RPMI7951 (cell line): ENCODE measurements around the gene HIC1. TPM values are rescaled to one million over a fixed set of nuclear protein-coding genes. Genes with fewer than 3 reads are reported as not detected.

Experiments used
- DNase-seq: peaks from one replicate; pipeline ENCODE4 v3.0.0-alpha.2; 2012; ENCODE audit warnings: low read depth
- total RNA-seq: library from RNA; depleted of rRNA; stranded (reverse); fragments of >200 nt; shearing (Covaris generic); gene quantifications from 2 replicates; pipeline ENCODE4 v1.2.3, GENCODE V29; 2014; rRNA removed

HIC1 gene
- total RNA-seq, 1 experiment from 2014 or later = 4.6 TPM

DNA sequence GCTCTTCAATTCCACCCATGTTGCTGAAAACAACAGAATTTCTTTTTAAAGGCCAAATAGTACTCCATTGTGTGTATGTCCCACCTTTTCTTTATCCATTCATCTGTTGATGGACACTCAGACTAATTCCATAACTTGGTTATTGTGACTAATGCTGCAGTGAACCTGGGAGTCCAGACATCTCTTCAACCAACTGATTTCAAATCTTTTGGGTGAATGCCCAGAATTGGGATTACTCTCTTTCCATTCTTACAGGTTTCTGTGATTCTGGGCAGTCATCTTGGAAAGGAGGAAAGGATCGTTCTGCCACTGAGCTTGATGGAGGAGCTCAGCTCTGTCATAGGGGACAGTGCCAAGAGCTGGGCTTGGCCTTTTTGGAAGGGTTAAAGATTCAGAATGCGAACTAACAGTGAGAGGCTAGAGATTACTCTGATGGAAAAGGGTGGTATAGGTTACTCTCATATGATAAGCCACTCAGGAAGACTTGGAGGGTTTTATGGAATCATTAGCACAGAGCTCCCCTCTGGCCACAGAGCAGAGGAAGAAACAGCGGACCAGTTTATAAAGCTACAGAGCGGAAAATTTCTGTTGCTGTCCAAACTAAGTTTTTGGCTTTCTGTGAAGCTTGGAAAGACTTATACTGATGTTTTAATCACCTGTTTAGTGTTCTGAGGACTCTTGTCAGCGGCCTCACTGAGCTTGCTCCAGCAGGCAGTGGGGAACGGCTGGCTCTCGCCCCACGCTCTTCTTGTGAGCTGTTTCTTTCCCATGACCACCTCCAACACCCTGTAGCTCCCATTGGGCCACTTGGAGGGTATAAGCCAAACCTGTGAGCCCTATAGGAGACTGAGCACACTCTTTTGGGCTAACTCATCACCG, 48.3 kb downstream of the HIC1 start:
- peak; percentile 74 for DNase-seq

DNA sequence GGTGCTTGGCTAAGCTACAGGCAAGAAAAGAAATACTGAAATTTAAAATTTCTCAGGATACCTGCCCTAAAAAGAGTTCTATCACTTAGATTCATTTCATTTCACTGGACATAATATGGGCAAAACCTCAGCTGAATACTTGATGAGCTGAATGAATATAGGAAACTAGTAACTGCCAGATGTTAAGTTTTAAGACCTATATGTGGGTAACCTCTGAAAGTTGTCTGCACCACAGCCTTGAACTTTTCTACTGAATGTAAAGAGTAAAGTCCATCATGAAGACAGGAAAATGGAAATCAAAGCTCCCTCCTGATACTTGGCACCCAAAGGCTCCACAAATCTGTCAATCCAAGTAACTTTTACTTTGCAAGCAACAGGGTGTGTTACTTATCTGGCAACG, 50.8 kb downstream of the HIC1 start:
- DNase-seq = no peak

DNA sequence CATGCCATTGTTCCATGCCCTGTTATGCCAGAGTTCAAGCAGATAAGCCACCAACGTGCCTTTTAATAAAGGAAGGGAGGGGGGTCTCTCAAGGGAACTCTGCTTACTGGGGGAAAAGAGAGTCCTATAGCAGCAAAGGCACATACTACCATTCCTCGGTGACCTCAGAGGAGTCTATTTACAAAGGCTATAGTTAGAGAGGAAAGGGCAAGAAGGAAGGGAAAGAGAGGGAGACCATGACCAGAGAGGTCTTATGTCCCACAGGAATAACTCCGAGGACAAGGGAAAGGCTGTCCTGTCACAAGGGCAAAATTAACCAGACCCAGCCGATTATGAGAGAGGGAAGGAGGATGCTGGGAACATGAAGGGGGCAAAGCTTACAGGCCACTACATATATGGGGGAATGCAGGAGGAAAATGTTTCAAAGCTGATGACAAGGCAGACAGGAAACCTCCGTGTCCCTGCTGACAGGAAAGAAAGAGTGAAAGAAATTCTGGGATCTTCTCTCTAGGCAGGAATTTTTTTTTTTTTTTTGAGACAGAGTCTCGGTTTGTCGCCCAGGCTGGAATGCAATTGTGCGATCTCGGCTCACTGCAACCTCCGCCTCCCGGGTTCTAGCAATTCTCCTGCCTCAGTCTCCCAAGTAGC, 51.5 kb downstream of the HIC1 start:
- DNase-seq = no peak

DNA sequence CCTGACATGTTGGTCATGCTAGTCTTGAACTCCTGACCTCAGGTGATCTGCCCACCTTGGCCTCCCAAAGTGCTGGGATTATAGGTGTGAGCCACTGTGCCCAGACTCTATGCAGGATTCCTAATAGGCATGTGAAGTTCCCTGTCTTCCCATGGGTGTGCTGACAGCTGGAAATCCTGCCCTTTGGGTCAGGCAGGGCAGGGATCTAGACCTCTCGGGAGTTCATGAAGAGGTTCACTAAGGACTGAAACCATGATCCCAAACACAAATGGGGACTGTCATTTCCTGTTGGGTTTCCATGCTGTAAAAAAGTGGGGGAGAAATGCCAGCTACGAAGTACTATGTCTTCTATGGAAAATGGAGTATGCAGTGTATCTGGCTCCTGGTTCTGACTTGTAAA, 52.1 kb downstream of the HIC1 start:
- DNase-seq = no peak

DNA sequence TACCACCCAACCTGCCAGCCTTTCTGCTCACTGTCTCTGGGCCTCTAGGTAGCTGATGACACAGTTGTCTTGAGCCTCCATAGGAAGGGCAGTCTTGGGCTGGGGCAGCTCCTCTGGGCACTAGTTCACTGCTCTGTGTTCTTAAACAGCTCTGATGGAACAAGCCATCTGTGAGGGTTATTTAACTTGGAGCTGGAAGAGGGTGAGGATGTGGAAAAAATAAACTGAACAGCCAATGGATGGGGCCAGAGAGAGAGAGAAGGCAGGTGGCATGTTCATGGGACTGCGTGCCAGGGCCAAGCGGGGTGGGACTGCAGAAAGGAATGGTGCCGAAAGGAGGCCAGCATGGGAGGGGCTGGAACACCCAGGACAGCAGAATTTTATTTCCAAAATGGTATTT, 52.6 kb downstream of the HIC1 start:
- no peak for DNase-seq

DNA sequence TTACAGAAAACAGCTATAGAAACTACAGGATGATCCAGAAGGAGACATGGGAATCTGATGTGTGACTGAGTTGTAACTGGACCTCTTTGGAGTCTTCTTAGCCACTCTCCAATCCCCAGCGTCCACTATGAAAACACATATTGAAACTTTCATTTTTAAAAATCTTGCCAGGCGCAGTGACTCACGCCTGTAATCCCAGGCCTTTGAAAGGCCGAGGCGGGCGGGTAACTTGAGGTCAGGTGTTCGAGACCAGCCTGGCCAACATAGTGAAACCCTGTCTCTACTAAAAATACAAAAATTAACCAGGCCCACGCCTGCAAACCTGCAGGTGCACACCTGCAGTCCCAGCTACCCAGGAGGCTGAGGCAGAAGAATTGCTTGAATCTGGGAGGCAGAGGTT, 53.3 kb downstream of the HIC1 start:
- no peak for DNase-seq

DNA sequence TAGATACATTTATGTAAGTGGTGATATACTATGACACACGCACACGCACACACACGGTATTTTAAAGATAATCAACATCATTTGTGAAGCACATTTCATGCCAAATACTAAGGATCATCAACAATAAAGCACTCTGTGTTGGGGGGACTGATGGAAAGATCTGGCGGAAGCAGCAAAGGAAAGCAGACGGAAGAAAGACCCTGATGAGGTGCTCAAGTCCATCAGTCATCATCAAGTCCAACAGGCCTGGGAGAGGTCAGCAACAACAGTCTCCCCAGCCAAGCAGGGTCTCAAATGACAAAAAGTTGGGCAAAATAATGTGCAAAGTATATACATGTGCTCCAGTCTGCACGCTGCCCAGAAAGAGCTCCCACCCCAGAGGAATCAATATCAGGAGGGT, 55.5 kb downstream of the HIC1 start:
- no peak for DNase-seq

DNA sequence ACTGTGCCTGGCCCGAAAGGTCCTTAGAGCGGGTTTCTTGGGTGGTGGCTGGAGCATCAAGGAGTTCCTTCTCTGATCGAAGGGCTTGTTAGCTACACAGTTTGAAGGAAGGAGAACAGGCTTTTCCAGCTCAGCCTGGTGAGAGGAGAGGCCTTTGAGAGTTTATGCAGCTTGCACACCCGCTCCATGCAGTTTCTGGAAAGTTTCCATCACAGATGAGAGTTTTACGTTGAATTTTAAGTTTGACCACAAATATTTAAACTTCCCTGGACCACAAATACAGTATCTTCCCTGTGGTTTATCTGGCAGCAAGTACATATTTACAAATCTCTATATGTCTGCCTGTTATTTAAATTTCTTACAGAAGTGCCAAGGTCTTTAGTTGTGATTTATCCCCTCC, 56.8 kb downstream of the HIC1 start:
- peak; percentile 78 for DNase-seq

Other genes with a start within 250 kb of the HIC1 start
- 5.6 and 6.2 TPM in 2 replicates for gene SMYD4, start 225.2 kb upstream of the HIC1 start, total RNA-seq
- gene RPA1, start 225.1 kb upstream of the HIC1 start, total RNA-seq = 21.6 and 23.6 TPM in 2 replicates
- gene RTN4RL1, start 29.8 kb upstream of the HIC1 start, total RNA-seq = 7.6 and 8.8 TPM in 2 replicates
- 12.1 and 16.3 TPM in 2 replicates for gene DPH1, start 24.9 kb upstream of the HIC1 start, total RNA-seq
- gene OVCA2, start 13.1 kb upstream of the HIC1 start, total RNA-seq = 67.5 and 69.9 TPM in 2 replicates
- 23.4 and 26.1 TPM in 2 replicates for gene SMG6, start 248.7 kb downstream of the HIC1 start, total RNA-seq
- gene SRR, start 248.8 kb downstream of the HIC1 start, total RNA-seq = 21.1 and 34.4 TPM in 2 replicates